ENCODE measurements around the gene SDCCAG8. TPM values are rescaled to one million over a fixed set of nuclear protein-coding genes. Genes with fewer than 3 reads are reported as not detected.
A peak's percentile ranks its signal among the peaks of the same experiment; 100 is the strongest.

The SDCCAG8 gene
- total RNA-seq, 1 donor, result 42.7 TPM

DNA sequence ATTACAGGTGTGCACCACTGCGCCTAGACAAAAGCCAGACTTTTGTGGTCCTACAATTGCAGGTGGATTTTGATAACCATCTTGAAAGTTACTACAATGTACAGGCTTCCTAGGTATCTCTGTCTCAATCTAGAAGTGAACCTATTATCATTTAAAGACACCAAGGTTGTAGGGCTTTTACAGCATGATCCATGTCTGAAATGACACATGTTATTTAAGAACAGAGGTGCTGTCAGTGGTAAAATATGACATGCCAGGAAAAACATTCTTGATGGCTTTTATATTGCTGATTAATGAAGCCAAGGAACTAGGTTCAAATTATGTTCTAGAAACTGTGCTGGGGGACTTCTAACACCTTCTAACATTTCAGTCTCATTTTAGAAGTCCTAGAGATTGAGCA is 253.1 kb downstream of the SDCCAG8 start:
- no peaks in the 10 kb centered on the region for H3K79me2 ChIP-seq (ENCODE audit: insufficient read depth, low read length)
- no peak overlapping the region for H3K27ac ChIP-seq (ENCODE audit: low read depth, low read length)
- peaks cover 19% of the 10 kb centered on the region for H3K36me3 ChIP-seq (ENCODE audit: insufficient read depth, low read length)
- H3K9me3 ChIP-seq (ENCODE audit: low read depth, low read length), result no peaks in the 10 kb centered on the region
- no peaks in the 10 kb centered on the region for H3K27me3 ChIP-seq (ENCODE audit: insufficient read depth, low read length)
- peaks cover 12% of the 10 kb centered on the region for H3K4me1 ChIP-seq (ENCODE audit: insufficient read depth, low read length)
- no peak overlapping the region for H3K4me3 ChIP-seq (ENCODE audit: insufficient read depth, low read length)
- TF ChIP-seq CTCF (IDR thresholded peaks at IDR 0.05; ENCODE audit: extremely low read depth, low read depth, low read length), result no peak
- DNase-seq (ENCODE audit: insufficient read length, low spot score, missing footprints), result no peak
- peaks cover 3% of the 10 kb centered on the region for H4K20me1 ChIP-seq (ENCODE audit: insufficient read depth, low read length)
- H2AFZ ChIP-seq (ENCODE audit: low read length), result no peak overlapping the region
- H3K4me2 ChIP-seq (ENCODE audit: insufficient read depth, low read length), result no peak overlapping the region

- no peak for DNase-seq (ENCODE audit: insufficient read length, low spot score, missing footprints)
- no peak overlapping the region for H3K27ac ChIP-seq (ENCODE audit: low read depth, low read length)
- H3K4me2 ChIP-seq (ENCODE audit: insufficient read depth, low read length), result no peak overlapping the region
- no peaks in the 10 kb centered on the region for H3K9me3 ChIP-seq (ENCODE audit: low read depth, low read length)
- H4K20me1 ChIP-seq (ENCODE audit: insufficient read depth, low read length), result peaks cover 3% of the 10 kb centered on the region
- H2AFZ ChIP-seq (ENCODE audit: low read length), result no peak overlapping the region
- H3K27me3 ChIP-seq (ENCODE audit: insufficient read depth, low read length), result no peaks in the 10 kb centered on the region
- TF ChIP-seq CTCF (IDR thresholded peaks at IDR 0.05; ENCODE audit: extremely low read depth, low read depth, low read length), result no peak
- H3K36me3 ChIP-seq (ENCODE audit: insufficient read depth, low read length), result peaks cover 19% of the 10 kb centered on the region
- peaks cover 19% of the 10 kb centered on the region for H3K4me1 ChIP-seq (ENCODE audit: insufficient read depth, low read length)
- no peaks in the 10 kb centered on the region for H3K79me2 ChIP-seq (ENCODE audit: insufficient read depth, low read length)
- no peak overlapping the region for H3K4me3 ChIP-seq (ENCODE audit: insufficient read depth, low read length)
These were observed 255.1 kb downstream of the SDCCAG8 start for GRCh38 chr1:243510928-243511327.

GRCh38 chr1:243513726-243514491 is 258.1 kb downstream of the SDCCAG8 start:
- H3K27me3 ChIP-seq (ENCODE audit: insufficient read depth, low read length), result no peaks in the 10 kb centered on the region
- H3K27ac ChIP-seq (ENCODE audit: low read depth, low read length), result peak overlapping the region; percentile 5
- H3K4me1 ChIP-seq (ENCODE audit: insufficient read depth, low read length), result peaks cover 15% of the 10 kb centered on the region
- H3K4me2 ChIP-seq (ENCODE audit: insufficient read depth, low read length), result peak overlapping the region; percentile 58
- peaks cover 28% of the 10 kb centered on the region for H3K36me3 ChIP-seq (ENCODE audit: insufficient read depth, low read length)
- no peaks in the 10 kb centered on the region for H3K79me2 ChIP-seq (ENCODE audit: insufficient read depth, low read length)
- H4K20me1 ChIP-seq (ENCODE audit: insufficient read depth, low read length), result peaks cover 3% of the 10 kb centered on the region
- DNase-seq (ENCODE audit: insufficient read length, low spot score, missing footprints), result no peak
- no peak for TF ChIP-seq CTCF (IDR thresholded peaks at IDR 0.05; ENCODE audit: extremely low read depth, low read depth, low read length)
- peaks cover 4% of the 10 kb centered on the region for H3K9me3 ChIP-seq (ENCODE audit: low read depth, low read length)
- no peak overlapping the region for H3K4me3 ChIP-seq (ENCODE audit: insufficient read depth, low read length)
- no peak overlapping the region for H2AFZ ChIP-seq (ENCODE audit: low read length)

DNA sequence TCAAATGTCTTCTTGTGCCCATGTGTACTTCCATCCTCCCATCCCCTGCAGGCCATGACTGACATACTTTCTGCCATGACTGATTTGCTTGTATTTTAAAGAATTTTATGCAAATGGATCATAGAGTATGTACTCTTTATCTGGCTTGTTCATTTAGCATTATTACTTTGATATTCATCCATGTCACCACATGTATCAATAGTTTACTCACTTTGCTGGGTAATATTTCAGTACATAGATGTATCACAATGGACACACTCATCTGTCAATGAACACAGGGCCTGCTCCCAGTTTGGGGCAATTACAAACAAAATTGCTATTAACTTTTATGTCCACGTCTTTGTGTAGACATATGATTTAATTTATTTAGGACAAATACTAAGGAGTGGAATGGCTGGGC is 259.1 kb downstream of the SDCCAG8 start:
- H3K4me3 ChIP-seq (ENCODE audit: insufficient read depth, low read length), result no peak overlapping the region
- no peaks in the 10 kb centered on the region for H3K79me2 ChIP-seq (ENCODE audit: insufficient read depth, low read length)
- no peak for DNase-seq (ENCODE audit: insufficient read length, low spot score, missing footprints)
- H3K4me2 ChIP-seq (ENCODE audit: insufficient read depth, low read length), result no peak overlapping the region
- H4K20me1 ChIP-seq (ENCODE audit: insufficient read depth, low read length), result peaks cover 3% of the 10 kb centered on the region
- no peak overlapping the region for H3K27ac ChIP-seq (ENCODE audit: low read depth, low read length)
- no peaks in the 10 kb centered on the region for H3K27me3 ChIP-seq (ENCODE audit: insufficient read depth, low read length)
- H3K9me3 ChIP-seq (ENCODE audit: low read depth, low read length), result peaks cover 4% of the 10 kb centered on the region
- H3K36me3 ChIP-seq (ENCODE audit: insufficient read depth, low read length), result peaks cover 28% of the 10 kb centered on the region
- H3K4me1 ChIP-seq (ENCODE audit: insufficient read depth, low read length), result peaks cover 15% of the 10 kb centered on the region
- TF ChIP-seq CTCF (IDR thresholded peaks at IDR 0.05; ENCODE audit: extremely low read depth, low read depth, low read length), result no peak
- no peak overlapping the region for H2AFZ ChIP-seq (ENCODE audit: low read length)
